Stimulated activated CD4-positive, alpha-beta T cell treated with anti-CD3 and anti-CD28 coated beads, Interleukin-15, amount 100 ng/mL, for 1 hour (primary cell): ENCODE results near the gene C6orf58.

Experiments
- DNase-seq, 2 donors: peaks; one replicate each; pipeline ENCODE4 v3.0.0-alpha.2; 2020; ENCODE audit warnings: low read depth in 1 of 2, low spot score in 1 of 2

Gene C6orf58

DNA sequence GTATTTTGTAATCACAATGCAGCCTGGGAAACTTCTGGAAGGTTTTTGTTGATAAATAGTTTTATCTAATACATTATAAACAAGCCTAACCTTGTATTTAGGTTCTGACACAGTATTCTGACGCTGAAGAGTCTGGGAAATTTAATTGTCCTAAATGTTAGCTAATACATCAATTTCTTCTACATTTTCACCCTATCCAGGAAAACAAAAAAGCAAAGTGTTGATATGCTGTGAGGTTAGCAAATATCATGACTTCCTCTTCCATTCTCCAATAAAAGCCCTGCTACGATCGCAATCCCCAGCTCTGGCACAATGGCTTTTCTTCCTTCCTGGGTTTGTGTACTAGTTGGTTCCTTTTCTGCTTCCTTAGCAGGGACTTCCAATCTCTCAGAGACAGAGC lies at the start of gene C6orf58:
Gene C6orf58 (plus strand): TSS at position 301 of the 400 bp plus-strand sequence. CDS start 12 bp downstream, at position 313.
- DNase-seq, result no peak

DNA sequence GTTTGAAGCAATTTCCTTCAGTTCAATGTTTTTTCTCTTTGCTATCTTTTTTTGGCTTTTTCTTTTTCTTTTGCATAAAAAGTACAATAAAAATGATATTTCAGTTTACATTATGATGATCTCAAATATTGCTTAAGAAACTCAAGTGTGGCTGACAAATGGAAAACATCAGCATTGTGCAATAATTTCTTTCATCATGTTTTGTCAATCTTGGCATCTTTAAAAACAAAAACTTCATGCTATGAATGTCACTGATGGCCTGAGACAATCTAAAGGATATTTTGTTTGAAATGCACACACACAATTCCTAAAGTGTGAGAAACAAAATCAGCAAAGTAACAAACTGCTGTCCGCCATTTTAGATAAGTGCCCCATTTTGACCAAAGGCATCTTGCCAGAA lies 44.0 kb upstream of the C6orf58 start:
- DNase-seq, result no peak

DNA sequence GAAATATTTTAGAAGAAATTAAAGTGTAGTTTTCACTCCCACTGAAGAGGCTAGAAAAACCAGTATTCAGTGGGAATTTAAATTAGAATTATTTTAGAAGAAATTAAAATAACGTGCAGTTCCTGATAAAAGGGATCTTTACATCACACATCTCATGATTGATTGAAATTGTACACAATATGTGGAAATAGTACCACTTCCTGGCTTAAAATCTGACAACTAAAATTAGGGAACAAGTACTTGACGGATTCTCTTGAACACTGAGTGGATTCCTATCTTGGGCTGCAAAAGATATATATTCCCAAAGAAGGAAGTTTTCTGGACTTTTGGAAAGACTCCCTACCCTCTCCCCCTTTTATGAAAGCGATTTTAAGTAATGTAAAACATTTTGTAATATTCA lies 43.2 kb upstream of the C6orf58 start:
- no peak for DNase-seq

DNA sequence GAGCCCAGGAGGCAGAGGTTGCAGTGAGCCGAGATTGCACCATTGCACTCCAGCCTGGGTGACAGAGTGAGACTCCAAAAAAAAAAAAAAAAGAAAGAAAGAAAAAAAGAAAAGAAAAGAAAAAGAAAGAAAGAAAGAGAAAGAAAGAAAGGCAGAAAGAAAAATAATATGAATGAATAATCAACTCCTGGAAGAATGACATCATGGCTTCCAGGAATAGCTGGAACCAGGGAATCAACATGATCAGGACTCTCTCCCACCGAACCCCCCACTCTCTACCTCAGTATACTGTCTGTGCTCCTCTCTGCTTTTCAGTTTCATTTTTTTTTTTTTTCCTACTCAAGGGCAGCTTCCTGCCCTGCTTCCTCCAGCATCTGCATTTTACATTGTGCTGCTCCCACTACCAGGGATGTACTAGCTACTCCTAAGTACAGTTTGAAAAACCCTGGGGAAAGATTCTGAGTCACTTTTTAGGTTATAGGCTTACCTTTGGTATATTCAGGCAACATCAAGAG lies 38.2 kb upstream of the C6orf58 start:
- DNase-seq, result no peak

DNA sequence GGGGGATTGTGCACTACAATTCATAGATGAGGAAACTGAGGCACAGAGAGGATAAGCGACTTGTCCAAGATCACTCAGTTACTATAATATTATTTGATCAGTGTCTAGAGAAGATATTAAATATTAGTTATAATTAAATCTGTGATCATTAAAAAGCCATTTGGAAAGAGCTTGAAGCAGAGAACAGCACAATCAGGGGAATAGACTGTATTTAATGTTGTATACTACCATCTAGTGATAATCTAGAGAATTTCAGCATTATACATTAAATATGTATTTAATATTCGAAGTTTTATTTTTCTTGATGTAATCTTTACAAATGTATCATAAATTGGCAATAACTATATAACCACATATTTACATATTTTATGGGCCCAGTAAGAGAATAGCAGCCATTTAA lies 37.7 kb upstream of the C6orf58 start:
- DNase-seq, result no peak

DNA sequence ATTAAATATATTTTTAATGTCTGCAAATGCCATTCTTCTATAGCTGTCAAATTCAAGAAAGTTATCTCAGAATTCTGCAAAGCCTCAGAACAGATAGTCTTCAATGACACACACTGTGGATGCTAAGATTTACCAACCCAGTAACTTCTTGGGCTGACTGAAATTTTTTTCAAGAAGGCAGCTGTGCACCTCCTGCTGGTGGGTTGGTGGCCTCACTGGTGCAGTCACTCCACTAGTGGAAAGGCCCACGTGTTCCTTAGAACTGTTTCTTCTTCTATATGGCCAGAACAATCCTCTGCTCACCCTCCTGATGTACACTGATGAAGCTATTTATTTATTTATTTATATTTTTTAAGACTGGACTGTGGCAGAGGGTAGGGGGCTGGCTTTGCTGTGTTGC lies 29.8 kb upstream of the C6orf58 start:
- peak in 1 of 2 donors; percentile 1 for DNase-seq

DNA sequence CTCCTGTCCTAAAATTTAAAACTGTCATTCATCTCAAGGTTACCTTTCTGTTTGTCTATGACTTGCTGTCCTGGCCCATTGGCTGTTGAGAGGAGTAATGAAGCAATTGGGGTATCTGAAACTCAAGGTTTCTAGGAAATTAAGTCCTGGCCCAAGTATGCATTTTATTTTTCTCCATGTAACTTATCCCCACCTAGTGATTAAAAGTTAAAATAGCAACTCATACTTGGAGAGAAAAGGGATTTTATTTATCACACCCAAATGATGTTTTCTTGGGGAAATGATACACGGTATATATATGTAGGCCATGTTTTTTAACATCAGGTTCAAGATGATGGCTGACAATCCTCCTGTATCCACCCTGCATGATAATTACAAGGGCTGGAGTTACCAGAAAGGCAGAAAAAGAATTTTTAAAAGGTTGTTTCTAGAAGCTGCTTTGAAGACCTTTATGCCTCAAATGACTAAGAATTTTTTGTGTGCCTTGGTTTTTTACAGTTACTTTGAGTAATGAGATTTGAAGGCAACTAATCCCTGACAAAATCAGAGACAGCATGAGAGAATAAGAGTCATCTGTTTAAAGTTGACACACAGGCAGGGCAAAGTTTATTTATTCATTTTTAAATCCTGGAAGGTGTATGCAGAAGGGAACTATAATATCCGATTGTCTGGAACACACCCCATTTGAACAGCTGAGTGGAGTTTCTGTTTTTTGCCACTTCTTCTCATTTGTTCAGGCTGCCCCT lies 28.9 kb upstream of the C6orf58 start:
- DNase-seq, result no peak

DNA sequence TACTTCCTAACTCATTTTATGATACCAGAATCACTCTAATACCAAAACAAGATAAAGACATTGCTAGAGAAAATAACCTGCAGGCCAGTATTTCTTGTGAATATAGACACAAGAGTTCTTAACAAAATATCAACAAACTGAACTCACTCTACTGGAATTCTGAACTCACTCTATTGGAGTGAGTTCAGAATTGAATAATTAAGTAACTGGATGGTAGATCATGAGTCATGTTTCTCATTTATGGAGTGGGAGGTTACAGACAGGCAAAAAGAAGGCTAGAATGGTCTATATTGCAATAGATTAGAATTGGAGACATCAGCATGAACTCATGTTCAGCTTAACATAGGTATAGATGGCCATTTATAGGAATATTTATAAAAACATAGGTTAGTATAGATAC lies 26.6 kb upstream of the C6orf58 start:
- DNase-seq, result no peak

DNA sequence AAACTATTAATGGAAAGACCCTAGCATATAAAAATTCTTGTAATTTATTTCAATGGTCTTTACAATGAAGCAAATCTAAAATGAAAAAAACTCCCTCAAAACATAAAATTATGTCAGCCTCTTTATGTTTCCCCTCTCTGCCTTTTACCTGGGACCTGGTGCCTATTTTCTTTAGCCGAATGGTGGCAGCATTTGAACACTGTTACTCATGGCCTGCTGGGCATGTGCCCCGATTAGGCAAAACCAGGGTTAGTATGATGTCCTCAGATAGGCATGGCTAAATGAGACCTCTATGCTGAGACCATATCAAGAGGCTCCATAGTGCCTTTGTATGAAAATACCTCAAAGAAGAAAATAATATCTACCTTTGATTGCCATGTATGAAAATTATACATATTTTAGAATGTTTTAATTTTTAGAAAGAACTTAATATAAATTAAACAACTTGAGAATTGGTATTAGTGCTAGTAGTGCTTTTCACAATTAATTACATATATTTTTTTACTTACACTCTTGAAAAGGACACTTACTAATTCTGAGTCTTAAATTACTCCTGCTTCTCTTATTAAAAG lies 22.5 kb upstream of the C6orf58 start:
- DNase-seq, result no peak

DNA sequence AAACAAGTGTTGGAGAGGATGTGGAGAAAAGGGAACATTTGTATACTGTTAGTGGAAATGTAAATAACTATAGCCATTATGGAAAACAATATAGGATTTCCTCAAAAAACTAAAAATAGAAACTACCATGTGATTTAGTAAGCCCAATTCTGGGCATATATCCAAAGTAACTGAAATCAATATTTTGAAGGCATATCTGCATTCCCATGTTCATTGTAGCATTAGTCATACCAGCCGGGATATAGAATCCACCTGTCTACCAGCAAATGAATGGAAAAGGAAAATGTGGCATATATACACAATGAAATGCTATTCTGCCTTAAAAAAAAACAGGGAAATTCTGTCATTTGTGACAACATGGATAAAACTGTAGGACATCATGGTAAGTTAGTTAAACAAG lies 15.3 kb upstream of the C6orf58 start:
- DNase-seq, result no peak

DNA sequence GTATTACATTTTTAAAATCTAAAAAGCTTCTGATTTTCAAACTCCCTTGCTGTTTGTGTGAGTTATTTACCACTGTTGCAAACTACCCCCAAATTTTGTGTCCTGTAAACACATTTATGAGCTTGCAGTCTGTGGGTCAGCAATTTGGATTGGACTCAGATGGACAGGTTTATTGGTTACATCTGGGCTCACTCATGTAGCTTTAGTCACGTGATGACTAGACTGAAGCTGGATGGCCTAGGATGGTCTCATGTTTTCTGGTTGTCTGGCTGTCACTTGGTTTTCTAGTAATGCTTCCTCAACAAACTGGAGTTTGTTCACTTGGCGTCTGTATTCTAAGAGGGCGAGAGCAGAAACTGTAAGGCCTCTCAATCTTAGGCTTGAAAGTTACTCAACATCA lies 12.2 kb upstream of the C6orf58 start:
- no peak for DNase-seq

DNA sequence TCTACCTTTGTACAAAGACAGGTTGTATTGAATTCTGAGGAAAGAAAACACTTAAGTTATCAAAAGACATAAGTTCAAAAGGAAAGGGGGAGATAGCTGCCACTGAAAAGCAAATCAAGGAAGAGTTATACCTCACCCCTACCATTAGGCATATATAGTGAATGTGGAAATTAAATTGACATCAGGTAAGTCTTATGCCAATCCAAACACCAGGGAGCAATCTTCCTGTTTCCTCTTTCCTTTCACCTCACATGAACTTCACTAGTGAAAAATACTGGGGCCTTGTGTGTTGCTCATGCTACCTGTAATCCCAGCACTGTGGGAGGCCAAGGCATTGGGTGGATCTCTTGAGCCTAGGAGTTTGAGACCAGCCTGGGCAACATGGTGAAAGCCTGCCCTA lies 10.9 kb upstream of the C6orf58 start:
- DNase-seq, result no peak

DNA sequence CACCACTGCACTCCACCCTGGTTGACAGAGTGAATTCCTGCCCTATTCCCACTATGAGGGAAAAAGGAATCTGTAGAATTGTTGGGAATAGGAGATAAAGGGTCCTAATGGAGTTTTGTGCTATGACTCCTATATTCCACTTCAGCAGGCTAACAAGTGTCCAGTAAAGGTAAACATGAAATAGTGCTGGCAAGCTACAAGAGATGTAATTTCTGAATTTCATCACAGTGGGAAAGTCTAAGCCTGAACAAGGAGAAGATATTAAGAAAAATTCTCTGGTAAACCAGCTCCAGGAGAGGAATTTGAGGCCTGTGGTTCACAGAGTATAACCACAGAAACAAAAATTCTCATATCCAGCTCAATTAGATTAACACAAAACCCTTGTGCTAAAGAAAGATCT lies 10.3 kb upstream of the C6orf58 start:
- no peak for DNase-seq

DNA sequence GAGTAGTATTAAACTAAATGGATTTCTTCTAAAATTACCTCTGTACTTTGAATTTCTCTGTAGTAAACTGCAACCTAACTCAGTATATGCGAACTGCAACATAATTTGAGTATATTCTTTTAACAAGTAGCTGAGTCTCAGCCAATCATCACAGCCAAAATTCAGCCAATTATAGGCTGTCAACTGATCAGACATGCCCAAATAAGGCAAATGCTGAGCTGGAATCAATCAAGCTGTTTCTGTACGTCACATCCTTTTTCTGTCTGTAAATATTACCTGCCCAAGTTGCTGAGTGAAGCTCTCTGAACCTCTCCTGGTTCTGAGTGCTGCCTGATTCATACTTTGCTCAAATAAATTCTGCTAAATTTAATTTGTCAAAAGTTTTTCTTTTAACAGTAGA lies 9.5 kb upstream of the C6orf58 start:
- DNase-seq, result no peak

DNA sequence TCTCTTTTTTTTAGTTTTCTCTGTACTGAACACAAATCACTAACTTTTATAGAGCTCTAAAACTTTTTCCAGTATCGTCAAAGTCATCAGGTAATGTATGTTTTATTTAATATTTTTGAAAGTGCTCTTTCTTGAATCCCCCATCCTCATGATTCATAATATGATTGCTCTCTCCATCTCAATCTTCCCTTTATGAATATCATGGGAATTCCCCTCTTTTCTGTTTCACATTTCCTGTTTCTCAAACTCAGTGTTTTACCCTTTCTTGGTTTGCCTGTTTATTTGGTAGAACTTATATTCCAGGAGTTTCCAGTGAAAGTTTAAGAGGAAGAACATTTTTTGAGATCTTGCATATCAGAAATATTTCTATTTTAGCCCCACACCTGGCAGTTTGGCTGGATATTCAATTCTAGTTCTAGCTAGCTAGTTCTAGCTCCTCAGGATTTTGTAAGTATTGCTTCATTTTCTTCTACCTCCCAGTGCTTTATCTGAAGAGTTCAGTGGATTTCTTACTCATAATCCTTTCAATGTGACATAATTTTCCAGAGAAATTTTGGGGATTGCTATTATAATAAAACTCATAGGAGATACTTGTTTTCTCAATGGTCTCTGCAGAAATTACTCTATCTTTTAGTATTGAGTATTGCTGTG lies 6.1 kb upstream of the C6orf58 start:
- no peak for DNase-seq

DNA sequence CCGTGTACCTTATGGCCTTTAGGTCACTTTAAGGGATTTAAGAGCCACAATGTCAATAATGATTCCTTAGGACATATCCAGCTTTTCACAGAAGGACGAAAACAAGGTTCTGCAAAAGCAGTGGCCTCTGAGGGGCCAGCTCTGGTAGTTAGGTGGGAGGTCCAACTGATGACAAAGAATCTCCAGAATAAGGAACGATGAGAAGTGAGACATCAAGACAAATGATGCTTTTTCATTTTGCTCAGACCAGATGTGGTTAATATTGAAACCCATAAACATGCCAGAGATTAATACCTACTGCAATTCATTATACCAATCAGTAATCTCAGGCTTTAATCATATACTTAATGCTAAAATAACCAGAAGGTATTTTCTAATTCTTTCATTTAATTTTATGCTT lies 1.9 kb downstream of the C6orf58 start:
- no peak for DNase-seq

DNA sequence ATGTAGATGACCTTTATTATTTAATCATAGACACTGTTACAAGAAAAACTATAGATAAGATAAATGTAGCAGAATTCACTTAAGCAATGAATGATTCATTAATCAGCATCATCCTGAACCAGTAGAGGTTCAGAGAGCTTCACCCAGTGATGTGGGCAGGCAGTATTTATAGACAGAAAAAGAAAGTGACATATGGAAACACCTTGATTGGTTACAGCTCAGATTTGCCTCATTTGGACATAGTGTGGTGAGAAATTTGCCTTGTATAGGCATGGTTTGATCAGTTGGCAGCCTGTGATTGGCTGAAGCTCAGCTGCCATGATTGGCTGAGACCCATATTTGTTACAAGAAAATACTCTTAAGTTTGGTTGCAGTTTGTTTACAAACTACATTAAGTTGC lies 4.6 kb downstream of the C6orf58 start:
- DNase-seq, result no peak

DNA sequence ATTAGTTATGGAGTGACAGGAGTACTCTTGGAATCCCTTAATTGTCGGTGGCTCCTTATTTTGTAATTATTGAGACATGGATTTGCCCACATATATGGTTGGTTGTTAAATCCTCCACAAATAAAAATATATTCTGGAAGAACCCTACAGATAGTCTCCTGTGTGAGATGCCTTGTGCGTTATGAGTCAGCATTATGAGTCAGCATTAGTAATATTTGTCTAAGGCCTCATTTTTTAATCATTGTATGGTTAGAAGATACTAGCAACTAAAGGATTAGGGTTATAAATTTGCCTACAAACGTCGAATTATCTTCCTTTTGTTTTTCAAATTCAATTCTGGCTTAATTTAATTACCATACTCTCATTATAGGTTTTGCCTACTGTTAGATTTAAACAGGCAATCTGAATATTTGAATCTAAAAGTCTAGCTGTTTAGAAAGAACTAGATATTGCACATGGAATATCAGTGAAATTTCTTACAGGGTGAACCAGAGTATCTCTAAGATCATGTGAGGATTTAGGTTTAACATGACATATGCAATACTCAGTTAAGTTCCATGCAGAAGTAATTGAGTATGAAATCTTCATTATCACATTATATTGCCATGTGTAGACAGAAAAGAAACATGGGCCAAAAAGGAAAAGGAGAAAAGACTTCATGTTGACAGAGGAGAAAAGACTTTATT lies 5.9 kb downstream of the C6orf58 start:
- no peak for DNase-seq

DNA sequence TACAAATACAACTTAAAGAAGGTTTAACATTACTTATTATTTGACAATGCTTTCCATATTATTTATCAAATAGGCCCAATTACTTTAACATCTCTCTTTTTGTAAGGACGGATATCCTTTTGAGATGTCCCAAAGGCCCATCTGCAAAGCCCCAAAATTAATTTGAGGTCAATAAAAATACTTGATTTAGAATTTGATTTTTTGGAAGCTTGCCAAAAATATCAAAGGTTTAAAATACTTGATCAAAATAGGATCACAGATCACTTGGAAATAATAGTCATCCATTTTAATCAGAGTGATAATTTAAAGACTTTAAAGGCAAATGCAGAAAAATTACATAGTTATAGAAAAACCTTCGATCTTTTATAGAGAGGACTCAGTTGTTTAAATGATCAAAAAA lies 8.1 kb downstream of the C6orf58 start:
- no peak for DNase-seq

DNA sequence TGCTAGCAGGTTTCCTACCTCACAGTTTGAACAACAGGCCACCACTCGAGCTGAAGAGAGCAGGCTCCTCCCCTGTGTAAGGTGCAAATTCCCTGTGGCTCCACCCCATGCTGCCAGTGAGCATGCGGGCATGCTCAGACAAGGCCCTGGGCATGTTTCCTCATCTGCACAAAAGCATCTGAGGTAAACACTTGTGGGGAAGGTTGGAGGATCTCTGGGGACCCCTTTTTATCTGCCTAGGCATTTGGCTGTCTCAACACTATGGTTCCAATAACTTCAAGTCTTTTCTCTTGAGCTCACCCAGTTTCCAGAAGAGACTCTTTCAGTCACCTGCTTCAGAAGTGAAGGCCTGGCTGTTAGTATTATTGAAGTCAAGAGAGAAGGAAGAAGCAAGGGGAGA lies 9.4 kb downstream of the C6orf58 start:
- no peak for DNase-seq

DNA sequence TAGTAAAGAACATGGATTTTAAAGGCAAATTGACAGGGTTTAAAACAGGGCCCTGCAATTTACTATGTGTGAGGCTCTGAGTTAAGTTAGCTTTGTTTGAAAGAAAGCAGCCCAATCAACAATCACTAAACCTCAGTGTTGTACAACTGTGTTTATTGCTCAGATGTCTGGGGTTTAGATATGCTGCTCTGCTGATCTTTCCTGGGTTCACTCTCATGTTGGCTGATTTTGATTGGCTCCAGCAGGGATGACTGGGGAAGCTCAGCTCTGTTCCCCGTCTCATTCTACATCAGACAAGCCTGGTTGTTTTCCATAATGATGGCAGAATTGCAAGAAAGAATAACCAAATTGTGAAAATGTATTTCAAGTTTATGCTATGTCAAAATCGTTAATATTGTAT lies 10.9 kb downstream of the C6orf58 start:
- no peak for DNase-seq

DNA sequence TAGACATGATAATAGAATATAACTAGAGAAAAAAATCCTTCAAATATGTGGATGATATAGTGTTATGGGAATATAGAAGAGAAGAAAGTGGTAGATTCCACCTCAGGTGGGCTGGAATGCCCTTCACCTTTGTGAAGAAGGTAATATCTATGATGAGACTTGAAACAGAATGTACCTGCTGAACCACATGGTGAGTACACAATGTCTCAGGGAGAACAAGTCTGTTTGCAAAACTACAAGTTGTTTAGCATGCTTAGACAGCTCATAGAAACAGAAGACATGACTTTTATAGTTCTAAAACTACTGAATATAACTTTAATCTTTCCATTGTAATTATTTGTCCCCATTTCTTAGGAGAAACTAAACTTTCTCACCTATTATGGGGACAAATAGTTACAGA lies 12.2 kb downstream of the C6orf58 start:
- DNase-seq, result no peak
